ENCODE data around the gene TRIM45.

DNA sequence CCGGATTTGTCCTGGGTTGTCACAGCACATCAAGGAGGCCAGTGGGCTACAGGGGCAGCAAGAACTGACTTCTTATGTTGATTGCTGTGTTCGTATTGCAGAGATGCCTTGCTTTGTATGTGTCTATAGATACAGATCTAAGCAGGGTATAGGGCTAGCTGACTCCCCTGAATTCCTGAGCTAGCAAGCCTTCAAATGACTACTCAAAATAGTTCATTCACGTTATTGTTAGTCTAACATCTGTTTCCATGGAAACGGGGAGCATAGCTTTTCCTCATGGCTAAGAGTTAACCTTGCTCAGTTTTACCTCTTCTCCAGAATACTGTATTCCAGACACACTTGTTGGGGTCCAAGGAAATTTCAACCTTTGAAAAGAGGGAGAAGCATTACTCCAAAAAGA, 24.1 kb downstream of the TRIM45 start:
- TF ChIP-seq, protein P1, sequence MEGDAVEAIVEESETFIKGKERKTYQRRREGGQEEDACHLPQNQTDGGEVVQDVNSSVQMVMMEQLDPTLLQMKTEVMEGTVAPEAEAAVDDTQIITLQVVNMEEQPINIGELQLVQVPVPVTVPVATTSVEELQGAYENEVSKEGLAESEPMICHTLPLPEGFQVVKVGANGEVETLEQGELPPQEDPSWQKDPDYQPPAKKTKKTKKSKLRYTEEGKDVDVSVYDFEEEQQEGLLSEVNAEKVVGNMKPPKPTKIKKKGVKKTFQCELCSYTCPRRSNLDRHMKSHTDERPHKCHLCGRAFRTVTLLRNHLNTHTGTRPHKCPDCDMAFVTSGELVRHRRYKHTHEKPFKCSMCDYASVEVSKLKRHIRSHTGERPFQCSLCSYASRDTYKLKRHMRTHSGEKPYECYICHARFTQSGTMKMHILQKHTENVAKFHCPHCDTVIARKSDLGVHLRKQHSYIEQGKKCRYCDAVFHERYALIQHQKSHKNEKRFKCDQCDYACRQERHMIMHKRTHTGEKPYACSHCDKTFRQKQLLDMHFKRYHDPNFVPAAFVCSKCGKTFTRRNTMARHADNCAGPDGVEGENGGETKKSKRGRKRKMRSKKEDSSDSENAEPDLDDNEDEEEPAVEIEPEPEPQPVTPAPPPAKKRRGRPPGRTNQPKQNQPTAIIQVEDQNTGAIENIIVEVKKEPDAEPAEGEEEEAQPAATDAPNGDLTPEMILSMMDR (IDR thresholded peaks at IDR 0.05) = no peak
- no peak for TF ChIP-seq POLR2A (IDR thresholded peaks at IDR 0.05)
